Kidney glomerular epithelial cell (primary cell): ENCODE measurements around the gene ROBO2.

Experiments
- DNase-seq: peaks from one replicate; lab custom pipeline; 2025; lab: John Stamatoyannopoulos, UW

ROBO2 gene

DNA sequence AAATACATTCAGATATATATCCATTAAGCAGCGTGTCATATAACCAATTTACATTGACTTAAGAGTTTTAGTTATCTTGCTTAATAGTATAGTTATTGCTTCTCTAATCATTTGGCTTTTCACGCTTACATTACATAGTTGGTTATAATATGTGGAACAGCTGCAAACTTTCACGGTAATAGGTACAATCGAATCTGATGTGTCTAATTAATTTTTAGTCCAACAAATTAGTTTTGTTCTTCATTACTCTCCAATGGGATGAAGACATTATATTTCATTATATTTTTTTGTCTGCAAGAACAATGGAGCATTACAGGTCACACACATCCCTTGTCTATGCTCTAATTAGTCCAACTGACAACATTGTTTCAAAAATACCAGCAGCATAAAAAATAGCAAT lies 546.3 kb downstream of the ROBO2 start:
- no peak for DNase-seq

DNA sequence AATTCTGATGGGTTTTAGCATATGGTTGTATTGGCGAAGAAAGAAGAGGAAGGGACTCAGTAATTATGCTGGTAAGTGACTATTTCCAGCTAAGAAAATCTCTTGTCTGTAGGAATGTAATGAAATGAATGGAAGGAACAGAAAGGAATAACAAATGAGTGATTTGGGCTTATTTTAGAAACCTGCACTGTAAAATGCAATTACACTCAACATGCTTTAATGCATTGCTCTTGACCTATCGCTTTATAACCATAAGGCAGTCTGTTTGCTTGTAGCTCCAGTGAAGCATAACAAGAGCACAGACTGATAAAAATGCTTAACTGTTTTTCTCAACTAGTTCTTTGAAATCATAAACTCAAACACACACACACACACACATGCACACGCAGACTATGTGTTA lies 549.0 kb downstream of the ROBO2 start:
- DNase-seq = no peak

GRCh38 chr3:77590191-77590590 lies 550.3 kb downstream of the ROBO2 start:
- DNase-seq = no peak

GRCh38 chr3:77595371-77595870 lies 555.5 kb downstream of the ROBO2 start:
- no peak for DNase-seq

DNA sequence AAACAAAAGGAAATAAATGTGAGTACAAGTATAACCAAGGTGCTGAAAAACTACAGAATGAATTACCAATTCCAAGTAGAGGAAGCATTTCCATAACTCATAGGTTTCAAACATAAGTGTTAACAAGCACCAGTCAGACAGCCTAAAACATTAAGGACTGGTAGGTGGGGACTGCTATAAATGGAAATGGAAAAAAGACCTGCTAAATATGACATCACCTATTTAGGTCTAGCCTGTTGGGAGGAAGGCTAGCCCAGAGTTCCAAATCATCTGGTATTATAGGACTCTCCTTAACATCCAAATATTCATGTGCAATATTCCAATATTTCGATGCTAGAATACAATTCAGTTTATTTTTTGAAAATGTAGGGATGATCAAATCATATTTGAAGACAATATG lies 560.0 kb downstream of the ROBO2 start:
- DNase-seq = no peak

DNA sequence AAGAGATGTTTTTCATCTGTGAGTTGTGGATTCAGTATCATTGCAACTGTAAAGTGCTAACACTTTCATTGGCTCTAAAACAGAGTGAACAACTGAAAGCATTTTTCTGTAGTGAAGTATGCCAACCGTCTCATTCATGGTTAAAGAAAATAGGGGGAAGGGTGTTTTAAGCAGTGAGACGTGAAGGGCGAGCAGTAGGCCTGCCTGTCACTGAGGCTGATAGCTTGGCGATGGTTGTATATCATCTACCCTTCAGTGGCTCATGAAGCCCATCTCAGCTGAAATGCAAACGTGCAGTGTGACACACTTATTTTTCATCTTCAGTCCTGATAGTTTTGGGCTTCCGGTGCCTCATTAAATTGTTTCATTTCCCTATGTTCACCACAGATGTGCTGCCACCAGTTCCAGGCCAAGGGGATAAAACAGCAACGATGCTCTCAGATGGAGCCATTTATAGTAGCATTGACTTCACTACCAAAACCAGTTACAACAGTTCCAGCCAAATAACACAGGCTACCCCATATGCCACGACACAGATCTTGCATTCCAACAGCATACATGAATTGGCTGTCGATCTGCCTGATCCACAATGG lies 562.0 kb downstream of the ROBO2 start:
- no peak for DNase-seq

GRCh38 chr3:77602722-77603121 lies 562.8 kb downstream of the ROBO2 start:
- DNase-seq = no peak

GRCh38 chr3:77605308-77605707 lies 565.4 kb downstream of the ROBO2 start:
- DNase-seq = no peak

- DNase-seq = peak; percentile 2
Measured at GRCh38 chr3:77605865-77606264, 566.0 kb downstream of the ROBO2 start.

GRCh38 chr3:77606372-77606771 lies 566.5 kb downstream of the ROBO2 start:
- DNase-seq = no peak

DNA sequence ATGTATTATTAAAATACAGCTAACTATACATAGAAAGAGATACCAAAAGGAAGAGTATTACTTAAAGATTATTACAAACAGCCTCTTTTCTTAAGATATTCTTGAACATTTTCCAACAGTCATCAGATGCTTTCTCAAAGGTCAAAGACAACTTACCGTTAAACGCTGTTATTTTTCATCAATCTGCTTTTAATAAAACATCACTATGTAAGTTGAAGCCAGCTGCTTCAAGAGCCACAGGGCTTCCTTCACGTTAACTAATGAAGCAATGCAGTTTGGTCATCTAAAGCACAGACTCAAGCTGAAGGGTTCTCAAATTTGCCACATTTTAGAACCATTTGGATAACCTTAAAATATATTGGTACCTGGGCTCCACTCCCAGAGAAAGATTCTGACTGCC lies 578.8 kb downstream of the ROBO2 start:
- DNase-seq = no peak

DNA sequence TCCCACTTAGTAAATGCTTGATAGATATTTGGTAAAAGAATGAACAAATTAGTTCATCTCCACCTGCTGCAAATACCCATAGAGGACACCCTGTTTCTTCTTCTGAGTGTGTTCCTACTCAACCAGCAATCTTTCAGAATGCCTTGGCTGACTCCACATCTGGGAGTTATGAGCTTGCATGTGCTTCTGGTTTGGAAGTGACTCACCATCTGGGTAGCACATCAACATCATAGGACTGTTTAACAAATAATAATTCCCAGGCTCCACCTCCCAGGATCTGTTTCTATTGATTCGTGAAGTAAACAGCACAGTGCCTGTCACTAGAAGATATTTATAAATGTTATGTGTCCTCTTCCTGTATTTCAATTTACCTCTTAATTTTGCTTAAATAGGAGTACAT lies 580.1 kb downstream of the ROBO2 start:
- DNase-seq = no peak

DNA sequence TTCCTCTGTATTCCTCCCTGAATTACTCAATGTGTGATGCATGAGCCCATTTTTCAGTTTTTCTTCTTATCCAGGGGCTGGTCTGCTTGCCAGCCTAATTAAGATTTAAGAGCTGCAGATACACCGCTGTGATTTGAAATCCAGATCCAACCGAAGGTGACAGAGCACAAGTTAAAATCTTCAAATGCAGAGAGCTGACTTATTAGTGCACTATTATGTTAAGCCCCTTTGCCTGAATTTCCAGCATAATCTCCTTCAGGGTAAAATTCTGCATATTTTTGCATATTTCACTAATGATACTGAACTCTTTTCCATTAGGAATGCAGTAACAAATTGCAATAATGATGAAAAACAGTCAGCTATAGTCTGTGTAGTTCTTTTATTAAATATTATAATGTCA lies 583.6 kb downstream of the ROBO2 start:
- DNase-seq = no peak

GRCh38 chr3:77626157-77626556 lies 586.3 kb downstream of the ROBO2 start:
- DNase-seq = no peak

DNA sequence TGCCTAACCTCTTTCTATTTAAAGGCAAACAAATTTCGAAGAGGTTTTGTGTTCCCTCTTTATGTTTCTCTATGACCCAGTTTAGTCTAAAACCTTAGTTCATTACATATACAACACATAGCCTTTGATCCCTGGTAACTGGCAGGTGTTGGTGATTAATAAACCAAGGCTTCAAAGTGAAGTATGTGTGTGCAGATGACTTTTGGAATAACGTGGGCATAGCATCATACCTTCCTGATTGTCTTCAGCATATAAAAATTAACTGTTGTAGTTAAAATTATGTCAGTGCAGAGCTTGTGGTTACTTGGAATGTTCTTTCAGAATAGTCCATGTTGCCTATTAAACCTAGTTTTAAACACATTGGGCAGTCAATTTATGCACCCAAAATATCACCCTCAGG lies 608.3 kb downstream of the ROBO2 start:
- no peak for DNase-seq

DNA sequence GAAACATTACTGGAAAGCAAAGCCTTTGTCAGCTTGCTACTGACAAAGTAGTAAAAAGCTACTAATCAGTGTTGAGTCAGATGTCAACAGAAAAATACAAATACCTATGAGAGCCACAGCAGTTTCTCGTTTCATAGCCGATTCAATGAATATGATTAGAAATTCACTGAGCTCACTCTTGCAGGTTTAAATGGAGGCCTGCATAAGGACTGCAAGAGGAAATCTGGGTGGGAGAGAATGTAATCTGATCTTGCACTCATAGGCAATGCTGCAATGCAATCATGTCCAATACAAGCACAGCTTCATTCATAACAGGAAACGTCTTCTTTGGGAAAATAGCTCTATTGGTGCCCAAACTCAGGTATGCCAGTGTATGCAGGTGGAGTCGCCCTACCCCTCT lies 608.8 kb downstream of the ROBO2 start:
- no peak for DNase-seq

- DNase-seq = no peak
Measured at GRCh38 chr3:77652624-77653023, 612.7 kb downstream of the ROBO2 start.

DNA sequence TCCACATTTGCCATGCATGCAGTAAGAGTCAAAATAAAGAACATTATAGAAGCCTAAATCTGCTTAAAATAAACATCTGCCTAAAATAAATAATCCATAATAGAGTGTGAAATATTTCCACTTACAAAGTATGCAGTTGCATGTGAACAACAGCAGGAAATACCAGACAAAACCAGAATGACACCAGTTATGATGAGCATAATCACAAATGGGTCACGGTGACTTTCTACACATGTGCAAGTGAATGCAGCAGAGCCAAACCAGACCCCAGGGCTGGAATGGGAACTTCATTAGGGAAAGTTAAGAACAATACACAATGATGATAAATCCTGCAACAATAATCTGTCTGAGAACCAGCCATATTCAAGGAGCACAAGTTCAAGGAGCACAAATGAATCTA lies 615.5 kb downstream of the ROBO2 start:
- DNase-seq = no peak

GRCh38 chr3:77660718-77661117 lies 620.8 kb downstream of the ROBO2 start:
- DNase-seq = no peak

- DNase-seq = no peak
Measured at GRCh38 chr3:77667901-77668300, 628.0 kb downstream of the ROBO2 start.

DNA sequence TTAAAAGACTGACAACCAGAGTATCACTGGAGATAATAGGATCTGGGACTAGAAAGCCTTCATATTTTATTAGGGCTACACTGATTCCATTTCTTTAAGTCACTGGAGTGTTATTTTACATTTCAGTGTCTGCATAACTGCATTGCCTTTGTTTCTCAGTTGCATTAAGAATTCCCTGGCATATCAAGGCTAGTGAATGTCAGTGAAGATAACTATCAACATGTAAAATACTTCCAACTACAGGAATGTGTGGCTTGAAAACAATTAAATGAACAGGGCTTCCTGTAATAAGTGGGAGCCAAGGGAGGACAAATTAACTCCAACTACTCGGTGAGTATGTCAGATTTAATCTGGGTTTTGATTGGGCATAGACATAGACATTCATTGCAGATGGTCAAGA lies 628.5 kb downstream of the ROBO2 start:
- DNase-seq = no peak

DNA sequence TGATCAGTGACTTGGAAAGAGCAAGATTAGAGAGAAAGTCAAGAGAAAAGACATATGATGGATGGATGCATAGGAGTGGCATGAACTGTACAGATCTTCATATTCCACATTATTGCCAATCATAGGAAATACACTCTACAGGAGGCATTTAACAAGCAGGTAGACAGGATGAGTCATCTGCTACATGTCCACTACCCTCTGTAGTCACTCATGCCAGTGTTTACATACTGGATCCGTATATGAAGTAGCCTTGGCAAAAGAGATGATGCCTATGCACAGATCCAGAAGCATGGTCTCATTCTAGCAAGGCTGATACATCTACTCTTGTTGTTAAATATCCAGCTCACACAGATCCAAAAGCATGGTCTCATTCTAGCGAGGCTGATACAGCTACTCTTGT lies 632.1 kb downstream of the ROBO2 start:
- DNase-seq = no peak

GRCh38 chr3:77682162-77682561 lies 642.3 kb downstream of the ROBO2 start:
- DNase-seq = no peak

- no peak for DNase-seq
Measured at GRCh38 chr3:77684115-77684514, 644.2 kb downstream of the ROBO2 start.

GRCh38 chr3:77685713-77686112 lies 645.8 kb downstream of the ROBO2 start:
- no peak for DNase-seq
